Cardiac septum (tissue), 1 donor: ENCODE data around the gene OR8I2. TPM values are rescaled to one million over a fixed set of nuclear protein-coding genes. Genes with fewer than 3 reads are reported as not detected.
"Not testable (repeated sequence)": the region's sequence is repeated elsewhere in the genome, so short reads cannot be mapped to it uniquely, and the experiment has no call there.

Source experiments
- DNase-seq: peaks from one replicate; pipeline ENCODE4 v3.0.0-alpha.2; 2020; ENCODE audit warnings: low spot score
- intact Hi-C: fragments of 100-400 bp; cut with DNase I; formaldehyde crosslinking; loops from one replicate; pipeline ENCODE4 v1.14.0; 2022
- long read RNA-seq: library from polyadenylated mRNA; unstranded; transcript quantifications from one replicate; pipeline ENCODE4 v2.0.0, GENCODE V29; 2021
- total RNA-seq: library from RNA; stranded (reverse); fragmentation: NEBNext Ultra II Directional; extraction: Animal tissue kit (Norgen Biotek cat#: 25700); gene quantifications from one replicate; pipeline ENCODE4 v1.2.1, GENCODE V29; 2021
- donor health status: DM: no; HTN: no; CAD: no.

OR8I2 gene
- total RNA-seq: not detected
- long read RNA-seq: 0 reads

DNA sequence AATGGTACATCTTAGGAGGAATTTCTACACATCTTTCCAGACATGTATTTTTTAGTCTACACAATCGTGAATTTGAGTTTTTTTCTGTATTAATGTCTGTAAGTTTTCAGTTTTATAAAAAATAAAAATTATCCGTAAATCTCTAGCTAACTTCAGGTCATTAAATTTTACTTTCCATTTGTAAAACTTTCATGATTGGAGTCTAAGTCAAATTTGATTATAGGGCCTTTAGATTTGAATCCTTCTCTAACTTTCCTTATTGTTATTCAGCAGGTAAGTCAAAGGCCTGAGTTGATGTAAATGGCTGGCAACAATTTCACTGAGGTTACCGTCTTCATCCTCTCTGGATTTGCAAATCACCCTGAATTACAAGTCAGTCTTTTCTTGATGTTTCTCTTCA is at the start of gene OR8I2:
Gene OR8I2 (plus strand): TSS at position 301 of the 400 bp plus-strand sequence. CDS start 0 bp downstream, at position 301.
- no peak for DNase-seq
- intact Hi-C loops: no loop called here

DNA sequence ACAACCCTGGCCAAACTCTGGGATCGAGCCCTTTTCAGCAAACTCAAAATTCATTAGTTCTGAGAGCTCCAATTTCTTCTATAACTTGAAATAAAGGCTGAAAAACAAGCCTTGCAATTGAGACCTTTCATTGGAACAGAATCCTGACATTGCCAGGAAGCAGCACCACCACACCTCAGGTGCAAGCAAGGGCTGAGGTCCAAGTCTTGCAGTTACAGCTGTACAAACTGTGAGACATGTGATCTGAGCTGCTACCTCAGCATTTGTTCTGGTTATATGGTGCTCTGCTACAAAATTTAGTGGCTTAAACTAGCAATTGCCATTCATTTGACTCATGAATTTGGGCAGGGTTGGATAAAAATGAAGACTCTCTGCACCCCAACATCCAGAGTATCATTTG is 47.6 kb upstream of the OR8I2 start:
- intact Hi-C loops: no loop called here
- DNase-seq: no peak

DNA sequence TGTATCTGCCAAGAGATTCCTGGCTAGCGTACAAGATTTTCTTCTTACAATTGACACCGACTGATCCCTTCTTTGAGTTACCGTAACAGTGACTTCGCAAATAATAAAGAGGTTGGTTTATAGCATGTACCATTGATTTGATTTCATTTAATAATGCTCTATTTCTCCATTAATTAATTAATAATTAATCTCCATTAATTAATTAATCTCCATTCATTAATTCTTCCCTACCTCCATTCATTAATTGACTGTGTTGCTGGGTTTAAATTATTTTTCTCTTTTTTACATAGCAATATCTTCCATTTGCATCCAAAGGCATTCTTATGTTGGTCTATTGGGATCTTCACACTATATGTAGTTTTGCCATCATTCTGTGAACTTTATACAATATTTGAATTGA is 44.6 kb upstream of the OR8I2 start:
- no peak for DNase-seq
- intact Hi-C loops: no loop called here

DNA sequence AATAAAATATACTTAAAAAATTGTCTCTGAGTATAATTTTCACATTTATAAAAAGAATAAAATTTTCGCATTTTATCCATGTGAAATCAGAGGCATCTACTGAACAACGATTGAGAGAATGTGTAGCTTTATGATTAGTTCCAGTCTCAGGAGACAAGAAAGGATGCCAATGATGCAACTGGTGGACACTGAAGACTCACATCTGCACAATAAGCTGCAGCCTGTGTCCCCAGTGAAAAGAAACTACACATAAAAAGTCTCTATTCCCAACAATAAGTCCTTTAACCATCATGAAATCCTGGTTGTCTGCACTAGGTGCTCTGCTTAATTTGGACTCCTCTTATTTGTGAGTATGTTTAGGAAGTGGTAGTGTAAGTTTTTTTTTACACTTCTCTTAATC is 43.6 kb upstream of the OR8I2 start:
- no peak for DNase-seq
- intact Hi-C loops: no loop called here

DNA sequence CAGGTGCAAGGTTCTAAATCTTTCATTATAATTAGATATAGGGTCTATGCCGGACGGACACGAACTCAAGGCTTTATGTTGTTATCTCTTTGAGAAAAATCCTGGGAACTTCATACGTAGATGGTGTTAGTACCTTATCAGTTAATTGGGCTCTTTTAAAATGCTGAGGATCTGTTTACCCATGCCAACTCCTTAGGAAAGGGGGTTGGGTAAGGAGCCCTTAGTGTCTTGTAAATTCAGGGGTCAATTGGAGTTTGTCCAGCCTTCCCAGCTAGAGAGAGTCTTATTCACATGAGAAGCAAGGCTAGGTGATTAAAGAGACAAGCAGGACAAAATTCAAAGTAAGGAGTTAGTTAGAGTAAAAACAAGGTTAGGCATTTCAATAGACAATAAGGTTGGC is 36.7 kb upstream of the OR8I2 start:
- intact Hi-C loops, DNase-seq: not testable (repeated sequence)

DNA sequence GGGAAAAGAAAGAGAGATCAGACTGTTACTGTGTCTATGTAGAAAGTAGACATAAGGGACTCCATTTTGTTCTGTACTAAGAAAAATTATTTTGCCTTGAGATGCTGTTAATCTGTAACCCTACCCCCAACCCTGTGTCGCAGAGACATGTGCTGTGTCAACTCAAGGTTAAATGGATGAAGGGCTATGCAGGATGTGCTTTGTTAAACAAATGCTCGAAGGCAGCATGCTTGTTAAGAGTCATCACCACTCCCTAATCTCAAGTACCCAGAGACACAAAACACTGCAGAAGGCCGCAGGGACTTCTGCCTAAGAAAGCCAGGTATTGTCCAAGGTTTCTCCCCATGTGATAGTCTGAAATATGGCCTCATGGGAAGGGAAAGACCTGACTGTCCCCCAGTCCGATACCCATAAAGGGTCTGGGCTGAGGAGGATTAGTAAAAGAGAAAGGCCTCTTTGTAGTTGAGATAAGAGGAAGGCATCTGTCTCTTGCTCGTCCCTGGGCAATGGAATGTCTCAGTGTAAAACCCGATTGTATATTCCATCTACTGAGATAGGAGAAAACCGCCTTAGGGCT is 35.4 kb upstream of the OR8I2 start:
- intact Hi-C loops, DNase-seq: not testable (repeated sequence)

DNA sequence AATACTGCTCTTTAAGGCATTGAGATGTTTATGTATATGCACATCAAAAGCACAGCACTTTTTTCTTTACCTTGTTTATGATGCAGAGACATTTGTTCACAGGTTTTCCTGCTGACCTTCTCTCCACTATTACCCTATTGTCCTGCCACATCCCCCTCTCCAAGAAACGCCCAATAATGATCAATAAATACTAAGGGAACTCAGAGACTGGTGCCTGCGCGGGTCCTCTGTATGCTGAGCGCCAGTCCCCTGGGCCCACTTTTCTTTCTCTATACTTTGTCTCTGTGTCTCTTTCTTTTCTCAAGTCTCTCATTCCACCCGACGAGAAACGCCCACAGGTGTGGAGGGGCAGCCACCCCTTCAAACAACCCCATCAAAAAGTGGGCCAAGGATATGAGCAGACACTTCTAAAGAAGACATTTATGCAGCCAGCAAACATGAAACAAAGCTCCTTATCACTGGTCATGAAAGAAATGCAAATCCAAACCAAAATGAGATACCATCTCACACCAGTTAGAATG is 34.8 kb upstream of the OR8I2 start:
- intact Hi-C loops, DNase-seq: not testable (repeated sequence)

DNA sequence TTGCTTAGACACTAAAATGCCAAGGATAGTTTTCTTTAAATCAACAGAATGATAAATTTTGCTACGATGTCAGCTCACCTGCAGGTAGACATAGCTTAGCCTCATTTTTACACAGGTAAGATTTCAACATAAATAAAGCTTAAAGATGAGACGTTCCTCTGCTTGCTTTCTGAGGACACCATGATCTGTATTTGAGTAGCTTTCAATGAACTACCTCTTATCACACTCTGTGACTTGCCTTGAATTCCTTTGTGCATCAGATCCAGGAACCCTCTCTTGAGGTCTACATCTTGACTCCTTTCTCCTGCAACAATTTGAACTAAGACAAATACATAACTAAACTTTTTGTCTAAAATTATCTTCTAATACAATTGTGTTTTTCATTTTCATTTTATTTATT is 26.1 kb upstream of the OR8I2 start:
- DNase-seq: no peak
- intact Hi-C loops: no loop called here

DNA sequence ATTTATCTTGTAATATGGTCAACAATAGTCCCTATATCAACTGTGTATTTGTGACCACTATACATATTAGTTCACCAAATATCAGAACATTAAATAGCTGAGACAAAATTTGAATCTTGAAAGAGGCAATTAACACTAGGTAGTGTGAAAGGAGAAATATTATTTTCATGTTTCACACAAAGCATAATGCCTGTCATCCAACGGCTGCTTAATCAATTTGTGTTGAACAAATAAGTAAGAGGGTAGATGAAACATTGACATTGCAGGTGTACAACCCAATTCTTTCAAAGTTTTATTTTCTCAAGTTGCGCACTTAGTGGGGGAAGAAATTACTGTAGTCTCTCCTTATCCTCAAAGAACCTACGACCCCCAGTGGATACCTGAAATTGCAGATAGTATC is 3.4 kb upstream of the OR8I2 start:
- DNase-seq: no peak
- intact Hi-C loops: no loop called here

DNA sequence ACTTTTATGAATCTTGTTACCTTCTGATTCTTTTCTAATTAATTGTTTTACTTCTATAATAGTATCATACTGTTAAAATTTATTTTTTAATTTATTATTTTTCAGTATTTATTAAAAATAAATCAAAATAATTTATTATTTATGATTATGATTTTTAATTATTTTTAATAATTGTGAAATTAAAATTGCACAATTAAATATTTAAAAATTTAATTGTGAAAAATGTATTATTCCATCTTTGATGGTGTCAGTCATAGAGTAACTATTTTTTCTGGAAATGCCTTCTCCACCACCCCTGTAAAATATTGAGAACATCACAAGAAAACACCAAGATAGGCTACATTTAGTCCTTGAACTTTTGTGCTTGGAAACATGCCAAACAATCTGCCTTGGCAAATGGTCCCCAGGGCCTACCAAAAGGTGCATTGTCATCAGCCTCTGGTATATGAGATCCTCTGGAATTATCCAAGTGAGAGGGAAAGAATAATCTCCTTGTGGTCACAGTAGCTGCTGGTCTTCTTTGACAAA is 10.2 kb downstream of the OR8I2 start, which contains the start of gene OR8H2:
Gene OR8H2 (plus strand): TSS at position 478 of the 528 bp plus-strand sequence. CDS start 1,356 bp downstream, outside the sequence.
- intact Hi-C loops: no loop called here

DNA sequence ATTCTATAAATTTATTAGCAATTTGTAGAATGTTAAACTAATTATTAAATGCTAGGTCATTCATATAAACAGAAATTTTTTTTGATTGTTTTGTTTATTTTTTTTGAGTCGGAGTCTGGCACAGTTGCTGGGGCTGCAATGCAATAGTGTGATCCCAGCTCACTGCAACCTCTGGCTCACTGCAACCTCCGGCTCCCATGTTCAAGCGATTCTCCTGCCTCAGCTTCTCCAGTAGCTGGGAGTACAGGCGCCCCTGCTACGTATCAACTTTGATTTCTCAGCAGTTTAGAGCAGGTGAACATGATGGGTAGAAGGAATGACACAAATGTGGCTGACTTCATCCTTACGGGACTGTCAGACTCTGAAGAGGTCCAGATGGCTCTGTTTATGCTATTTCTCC is 29.0 kb downstream of the OR8I2 start, which contains the start of gene OR8H3:
Gene OR8H3 (plus strand): TSS at position 301 of the 400 bp plus-strand sequence. CDS start 0 bp downstream, at position 301.
- intact Hi-C loops: no loop called here
- DNase-seq: no peak

More for the DNA sequence above, 10.2 kb downstream of the OR8I2 start, which contains the start of gene OR8H2:
- no peak for DNase-seq

DNA sequence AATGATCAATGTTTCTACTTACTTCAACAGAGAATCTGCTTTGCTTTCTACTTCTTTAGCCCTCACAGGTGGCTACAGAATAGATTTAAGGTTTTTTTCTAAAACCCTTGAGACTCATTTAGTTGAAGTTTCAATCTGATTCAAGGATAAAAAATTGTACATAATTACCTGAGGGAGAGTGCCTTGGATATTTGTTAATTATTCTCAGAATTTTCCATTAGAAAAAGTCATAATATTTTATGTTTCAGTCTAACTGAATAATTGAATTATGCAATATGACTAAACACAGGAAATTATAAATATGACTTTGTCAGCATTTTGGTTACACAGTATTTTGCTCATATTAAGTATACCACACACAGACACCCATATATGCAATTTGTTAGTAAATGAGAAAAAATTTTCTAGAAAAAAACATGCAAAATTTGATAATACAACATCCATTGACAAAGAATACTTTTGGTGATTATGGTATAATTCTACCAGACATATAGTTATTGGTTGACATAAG is 47.1 kb downstream of the OR8I2 start, which contains the start of gene OR8J3:
Gene OR8J3 (minus strand): TSS at position 51 of the 511 bp plus-strand sequence. CDS start 2,483 bp downstream, outside the sequence.
- no peak for DNase-seq
- intact Hi-C loops: no loop called here

DNA sequence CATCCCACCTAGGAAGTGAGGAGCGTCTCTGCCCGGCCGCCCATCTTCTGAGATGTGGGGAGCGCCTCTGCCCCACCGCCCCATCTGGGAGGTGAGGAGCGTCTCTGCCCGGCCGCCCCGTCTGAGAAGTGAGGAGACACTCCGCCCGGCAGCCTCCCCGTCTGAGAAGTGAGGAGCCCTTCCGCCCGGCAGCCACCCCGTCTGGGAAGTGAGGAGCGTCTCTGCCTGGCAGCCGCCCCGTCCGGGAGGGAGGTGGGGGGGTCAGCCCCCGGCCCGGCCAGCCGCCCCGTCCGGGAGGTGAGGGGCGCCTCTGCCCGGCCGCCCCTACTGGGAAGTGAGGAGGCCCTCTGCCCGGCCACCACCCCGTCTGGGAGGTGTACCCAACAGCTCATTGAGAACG is 50.6 kb downstream of the OR8I2 start:
- intact Hi-C loops, DNase-seq: not testable (repeated sequence)

Other genes starting within 250 kb of the OR8I2 start
- not detected for gene TRIM51, start 210.0 kb upstream of the OR8I2 start, total RNA-seq
- not detected for gene OR5W2, start 178.7 kb upstream of the OR8I2 start, total RNA-seq
- not detected for gene OR5I1, start 156.9 kb upstream of the OR8I2 start, total RNA-seq
- not detected for gene OR10AG1, start 123.4 kb upstream of the OR8I2 start, total RNA-seq
- gene OR5F1, start 98.7 kb upstream of the OR8I2 start, total RNA-seq: not detected
- not detected for gene OR5AS1, start 65.7 kb upstream of the OR8I2 start, total RNA-seq
- not detected for gene OR8H2, start 10.4 kb downstream of the OR8I2 start, total RNA-seq
- not detected for gene OR8H3, start 29.1 kb downstream of the OR8I2 start, total RNA-seq
- not detected for gene OR8J3, start 46.9 kb downstream of the OR8I2 start, total RNA-seq
- not detected for gene OR8K5, start 67.0 kb downstream of the OR8I2 start, total RNA-seq
- gene OR5J2, start 83.3 kb downstream of the OR8I2 start, total RNA-seq: not detected
- not detected for gene OR5T2, start 140.9 kb downstream of the OR8I2 start, total RNA-seq
- gene OR5T3, start 158.9 kb downstream of the OR8I2 start, total RNA-seq: not detected
- not detected for gene OR5T1, start 180.8 kb downstream of the OR8I2 start, total RNA-seq
- not detected for gene OR8H1, start 198.9 kb downstream of the OR8I2 start, total RNA-seq
- gene OR8K3, start 221.8 kb downstream of the OR8I2 start, total RNA-seq: not detected